IMR-90 (cell line): ENCODE measurements around the gene CTAG2. TPM values are rescaled to one million over a fixed set of nuclear protein-coding genes. Genes with fewer than 3 reads are reported as not detected.

ENCODE experiments used
- ATAC-seq: fragments of 200-7000 bp; cut with Tn5 transposase; 2 replicates; pipeline ENCODE4 v1.9.1; 2020; ENCODE audit warnings: low read depth, mild to moderate bottlenecking, moderate library complexity
- BruUV-seq: library from RNA; stranded (reverse); fragments of 400-500 nt; replicated peaks from 2 replicates; lab custom pipeline; 2021; lab: Mats Ljungman, UMichigan
- CTCF ChIA-PET: fragments of 300-600 bp; formaldehyde crosslinking; extraction: SDS; loops from one replicate; lab custom pipeline; 2021; ENCODE audit warnings: antibody characterized with exemption; lab: Yijun Ruan, JAX
- POLR2A ChIA-PET: fragments of 300-600 bp; sonication (Branson Sonifier 250); formaldehyde crosslinking; loops from one replicate; lab custom pipeline; 2022; ENCODE audit warnings: antibody characterized with exemption; ENCODE audit not compliant: unreplicated experiment; lab: Charles Lee
- DNase-seq: peaks from one replicate; pipeline ENCODE4 v3.0.0; 2013
- H2AFZ ChIP-seq: replicated peaks from 2 replicates; pipeline ENCODE3; 2013; ENCODE audit warnings: low read length, mild to moderate bottlenecking; ENCODE audit not compliant: poor library complexity
- H2AK5ac ChIP-seq: 2 replicates; pipeline ENCODE4 v1.6.1; 2013; ENCODE audit warnings: low read depth, low read length, inconsistent platforms
- H2AK9ac ChIP-seq: replicated peaks from 2 replicates; pipeline ENCODE3; 2013; ENCODE audit warnings: mild to moderate bottlenecking, low read depth, low read length, moderate library complexity; ENCODE audit not compliant: poor library complexity
- H2BK120ac ChIP-seq: 2 replicates; pipeline ENCODE4 v1.6.1; 2013; ENCODE audit warnings: low read depth, low read length, inconsistent platforms
- H2BK15ac ChIP-seq: 3 replicates; pipeline ENCODE4 v1.6.1; 2013; ENCODE audit warnings: low read depth, low read length, inconsistent platforms
- H2BK20ac ChIP-seq: 2 replicates; pipeline ENCODE4 v1.6.1; 2013; ENCODE audit warnings: low read depth, mild to moderate bottlenecking, inconsistent platforms, low read length, moderate library complexity
- H2BK5ac ChIP-seq: 2 replicates; pipeline ENCODE4 v1.6.1; 2013; ENCODE audit warnings: mild to moderate bottlenecking, low read depth, low read length, inconsistent platforms; ENCODE audit not compliant: poor library complexity, severe bottlenecking
- H3K14ac ChIP-seq: replicated peaks from 2 replicates; pipeline ENCODE4 v1.6.1; 2013; ENCODE audit warnings: low read depth, low read length, inconsistent platforms
- H3K18ac ChIP-seq: 2 replicates; pipeline ENCODE4 v1.6.1; 2013; ENCODE audit warnings: low read depth, low read length, control low read depth
- H3K23ac ChIP-seq: 2 replicates; pipeline ENCODE4 v1.6.1; 2013; ENCODE audit warnings: low read depth, low read length, inconsistent platforms
- H3K27ac ChIP-seq: 2 replicates; pipeline ENCODE4 v1.5.1; 2013; ENCODE audit warnings: mild to moderate bottlenecking, control low read depth, low read length; ENCODE audit not compliant: insufficient read depth
- H3K27me3 ChIP-seq: 2 replicates; pipeline ENCODE4 v1.6.1; 2013; ENCODE audit warnings: low read length; ENCODE audit not compliant: control insufficient read depth, insufficient read depth
- H3K36me3 ChIP-seq: 2 replicates; pipeline ENCODE4 v1.6.1; 2013; ENCODE audit warnings: low read length, mixed read lengths; ENCODE audit not compliant: control insufficient read depth, insufficient read depth
- H3K4ac ChIP-seq: 2 replicates; pipeline ENCODE4 v1.6.1; 2013; ENCODE audit warnings: low read depth, low read length, inconsistent platforms
- H3K4me1 ChIP-seq: 2 replicates; pipeline ENCODE4 v1.6.1; 2013; ENCODE audit warnings: low read length, mixed read lengths; ENCODE audit not compliant: control insufficient read depth, insufficient read depth
- H3K4me2 ChIP-seq: 2 replicates; pipeline ENCODE4 v1.6.1; 2013; ENCODE audit warnings: low read depth, mild to moderate bottlenecking, control low read depth, low read length, moderate library complexity
- H3K4me3 ChIP-seq: 2 replicates; pipeline ENCODE4 v1.5.1; 2013; ENCODE audit warnings: low read depth, mild to moderate bottlenecking, control low read depth, low read length, moderate library complexity; ENCODE audit not compliant: insufficient read depth
- H3K56ac ChIP-seq: 2 replicates; pipeline ENCODE4 v1.6.1; 2013; ENCODE audit warnings: low read length, inconsistent platforms; ENCODE audit not compliant: insufficient read depth; ENCODE audit errors: extremely low read depth
- H3K79me1 ChIP-seq, 2 experiments: 2 replicates each; pipeline ENCODE4 v1.6.1; 2013; ENCODE audit warnings: low read length in 2 of 2, inconsistent platforms in 1 of 2, low read depth in 1 of 2
- H3K9ac ChIP-seq: 2 replicates; pipeline ENCODE4 v1.6.1; 2013; ENCODE audit warnings: low read depth, low read length, control low read depth
- H3K9me1 ChIP-seq: 2 replicates; pipeline ENCODE4 v1.6.1; 2013; ENCODE audit warnings: low read length, inconsistent platforms; ENCODE audit not compliant: insufficient read depth
- H3K9me3 ChIP-seq: 2 replicates; pipeline ENCODE4 v1.6.1; 2013; ENCODE audit warnings: low read length; ENCODE audit not compliant: control insufficient read depth, insufficient read depth
- H4K20me1 ChIP-seq: 2 replicates; pipeline ENCODE4 v1.6.1; 2013; ENCODE audit warnings: low read length, inconsistent platforms; ENCODE audit not compliant: insufficient read depth
- H4K5ac ChIP-seq: 2 replicates; pipeline ENCODE4 v1.6.1; 2013; ENCODE audit warnings: mild to moderate bottlenecking, low read depth, low read length, control low read depth
- H4K8ac ChIP-seq, 2 experiments: 2 replicates each; pipeline ENCODE4 v1.6.1; 2013; ENCODE audit warnings: low read depth in 2 of 2, low read length in 2 of 2, control low read depth in 1 of 2, inconsistent platforms in 1 of 2
- H4K91ac ChIP-seq: 2 replicates; pipeline ENCODE4 v1.6.1; 2013; ENCODE audit warnings: low read depth, low read length, inconsistent platforms; ENCODE audit not compliant: insufficient read depth
- BHLHE40 ChIP-seq: fragments of 150-350 bp; IDR thresholded peaks from 2 replicates; pipeline ENCODE4 v1.6.1; 2016; ENCODE audit warnings: mild to moderate bottlenecking, low read depth, low read length
- CEBPB ChIP-seq: IDR thresholded peaks from 2 replicates; pipeline ENCODE4 v1.6.1; 2012; ENCODE audit warnings: low read depth, low read length, improper control_type of control experiment
- CHD1 ChIP-seq: IDR thresholded peaks from 2 replicates; pipeline ENCODE4 v1.6.1; 2012; ENCODE audit warnings: low read depth, low read length, improper control_type of control experiment
- ELK1 ChIP-seq: fragments of 150-350 bp; IDR thresholded peaks from 2 replicates; pipeline ENCODE4 v1.6.1; 2016; ENCODE audit warnings: low read depth, mild to moderate bottlenecking, low read length, moderate library complexity, borderline replicate concordance
- FOS ChIP-seq: fragments of 150-350 bp; IDR thresholded peaks from 2 replicates; pipeline ENCODE4 v1.6.1; 2016; ENCODE audit warnings: low read depth, low read length
- MAFK ChIP-seq: IDR thresholded peaks from 2 replicates; pipeline ENCODE4 v1.6.1; 2012; ENCODE audit warnings: low read depth, low read length, improper control_type of control experiment
- MAZ ChIP-seq: IDR thresholded peaks from 2 replicates; pipeline ENCODE4 v1.6.1; 2012; ENCODE audit warnings: low read depth, mild to moderate bottlenecking, low read length, improper control_type of control experiment, moderate library complexity, borderline replicate concordance
- NFE2L2 ChIP-seq: fragments of 150-350 bp; IDR thresholded peaks from 2 replicates; pipeline ENCODE4 v1.6.1; 2016; ENCODE audit warnings: low read depth, mild to moderate bottlenecking, low read length
- WGBS, 2 experiments: methylation state at CpG; one replicate each; pipeline versions ENCODE4 v1.1.5 to v1.1.7; 2013; ENCODE audit warnings: missing lambda C conversion rate in 2 of 2; ENCODE audit not compliant: insufficient read length in 1 of 2; ENCODE audit errors: extremely low coverage in 2 of 2; 5-methylcytosine and 5-hydroxymethylcytosine counted together
- dilution Hi-C: fragments of 300-500 bp; cut with HindIII; formaldehyde crosslinking; loops from one replicate; pipeline ENCODE4 v1.14.3; 2018; ENCODE audit warnings: low sequenced_read_pairs; ENCODE audit not compliant: unreplicated experiment
- in situ Hi-C: fragments of 300-500 bp; cut with MboI; formaldehyde crosslinking; loops from 3 replicates; pipeline ENCODE4 v1.14.3; 2019; ENCODE audit warnings: low sequenced_read_pairs, inconsistent platforms, mixed read lengths
- intact Hi-C: fragments of 100-400 bp; cut with micrococcal nuclease; formaldehyde crosslinking; loops from 2 replicates; pipeline ENCODE4 v1.10.0; 2022
- polyA plus RNA-seq, 3 experiments: library from polyadenylated mRNA; depleted of rRNA; stranded (reverse); fragments of >200 nt; gene quantifications; 2 replicates each; pipeline ENCODE4 v1.2.3, GENCODE V29; 2012; ENCODE audit warnings: low replicate concordance in 1 of 3
- total RNA-seq: library from RNA; depleted of rRNA; stranded (reverse); fragments of >200 nt; gene quantifications from 2 replicates; pipeline ENCODE4 v1.2.3, GENCODE V29; 2012

Gene CTAG2
- total and polyA plus RNA-seq, 2 of the 4 experiments (the other 2 are of a cell fraction), result 27.1 to 42.5 TPM

GRCh38 chrX:154649503-154650220 lies 3.7 kb downstream of the CTAG2 start:
- dilution Hi-C loops (no loop called here), intact Hi-C loops (no loop called here), in situ Hi-C loops (no loop called here)
- no peak overlapping the region for H2BK15ac ChIP-seq
- no peak overlapping the region for H3K4me3 ChIP-seq
- H3K9ac ChIP-seq, result no peak overlapping the region
- H3K27ac ChIP-seq, result no peak overlapping the region
- H2AK5ac ChIP-seq, result no peak overlapping the region
- no peak overlapping the region for H4K91ac ChIP-seq
- TF ChIP-seq MAFK, result no peak
- TF ChIP-seq MAZ, result no peak
- TF ChIP-seq CEBPB, result no peak
- no peak for TF ChIP-seq BHLHE40
- TF ChIP-seq FOS, result no peak
- TF ChIP-seq NFE2L2, result no peak
- no peak for TF ChIP-seq CHD1
- no peak for TF ChIP-seq ELK1
- H3K9me3 ChIP-seq, result no peaks in the 10 kb centered on the region; the same call in 1 of the 2 replicates
- no peaks in the 10 kb centered on the region for H3K4me1 ChIP-seq
- BruUV-seq, result no TSS peak
- CTCF ChIA-PET, result no interaction called here
- no peak overlapping the region for H3K18ac ChIP-seq
- no peak overlapping the region for H2BK20ac ChIP-seq
- H3K4ac ChIP-seq, result no peak overlapping the region
- no peak overlapping the region for H3K4me2 ChIP-seq
- no peaks in the 10 kb centered on the region for H4K20me1 ChIP-seq
- H3K9me1 ChIP-seq, result no peaks in the 10 kb centered on the region
- no peak overlapping the region for H4K8ac ChIP-seq
- no peak overlapping the region for H2BK5ac ChIP-seq
- DNase-seq (no peak), ATAC-seq (no peak)
- H3K56ac ChIP-seq, result no peak overlapping the region
- H3K23ac ChIP-seq, result no peak overlapping the region
- H2AFZ ChIP-seq, result no peak overlapping the region
- H2BK120ac ChIP-seq, result no peak overlapping the region
- H3K14ac ChIP-seq, result no peak overlapping the region
- H3K79me1 ChIP-seq, result no peaks in the 10 kb centered on the region
- POLR2A ChIA-PET, result no interaction called here
- WGBS, 2 experiments, result 74% methylated on average over 9 of the region's 23 CpGs; no CpG with 5 or more reads in 1 of the 2 experiments
- no peaks in the 10 kb centered on the region for H3K36me3 ChIP-seq
- H3K27me3 ChIP-seq, result no peaks in the 10 kb centered on the region
- H2AK9ac ChIP-seq, result no peak overlapping the region
- H4K5ac ChIP-seq, result no peak overlapping the region
